ENCODE data around the gene ATP2A2. TPM values are rescaled to one million over a fixed set of nuclear protein-coding genes. Genes with fewer than 3 reads are reported as not detected.

ATP2A2 gene
- total RNA-seq, 6 experiments from 2014 or later = 95.6 to 155 (median 113) TPM

DNA sequence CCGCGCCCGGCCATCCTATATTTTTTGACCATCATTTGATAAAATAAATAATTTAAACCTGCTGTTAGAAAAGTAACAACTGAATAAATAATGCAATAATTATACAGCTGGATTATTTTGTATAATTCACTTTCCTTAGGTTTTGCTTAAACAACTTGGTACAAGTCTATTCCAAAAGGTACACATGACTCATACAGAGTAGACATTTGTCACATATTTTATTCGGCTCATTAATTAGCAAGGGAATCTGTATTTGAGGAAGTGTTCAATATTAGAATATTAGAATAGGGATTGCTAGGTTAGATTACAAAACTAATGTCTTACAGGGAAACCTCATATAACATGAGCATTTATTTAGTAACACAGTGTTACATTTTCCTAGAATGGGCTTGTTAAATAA, 48.7 kb downstream of the ATP2A2 start:
- TF ChIP-seq, protein P1, sequence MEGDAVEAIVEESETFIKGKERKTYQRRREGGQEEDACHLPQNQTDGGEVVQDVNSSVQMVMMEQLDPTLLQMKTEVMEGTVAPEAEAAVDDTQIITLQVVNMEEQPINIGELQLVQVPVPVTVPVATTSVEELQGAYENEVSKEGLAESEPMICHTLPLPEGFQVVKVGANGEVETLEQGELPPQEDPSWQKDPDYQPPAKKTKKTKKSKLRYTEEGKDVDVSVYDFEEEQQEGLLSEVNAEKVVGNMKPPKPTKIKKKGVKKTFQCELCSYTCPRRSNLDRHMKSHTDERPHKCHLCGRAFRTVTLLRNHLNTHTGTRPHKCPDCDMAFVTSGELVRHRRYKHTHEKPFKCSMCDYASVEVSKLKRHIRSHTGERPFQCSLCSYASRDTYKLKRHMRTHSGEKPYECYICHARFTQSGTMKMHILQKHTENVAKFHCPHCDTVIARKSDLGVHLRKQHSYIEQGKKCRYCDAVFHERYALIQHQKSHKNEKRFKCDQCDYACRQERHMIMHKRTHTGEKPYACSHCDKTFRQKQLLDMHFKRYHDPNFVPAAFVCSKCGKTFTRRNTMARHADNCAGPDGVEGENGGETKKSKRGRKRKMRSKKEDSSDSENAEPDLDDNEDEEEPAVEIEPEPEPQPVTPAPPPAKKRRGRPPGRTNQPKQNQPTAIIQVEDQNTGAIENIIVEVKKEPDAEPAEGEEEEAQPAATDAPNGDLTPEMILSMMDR (IDR thresholded peaks at IDR 0.05) = no peak
- TF ChIP-seq POLR2A (IDR thresholded peaks at IDR 0.05) = no peak
- H3K9me3 ChIP-seq = no peaks in the 10 kb centered on the region
- ATAC-seq (no peak), DNase-seq (no peak)
- H3K27me3 ChIP-seq = no peaks in the 10 kb centered on the region
- 92% methylated on average over 4 of the region's 4 CpGs for WGBS (ENCODE audit: insufficient coverage, low coverage, low lambda C conversion rate, missing lambda C conversion rate)
- H3K4me1 ChIP-seq = peaks cover 0 to 5% (median 0%) of the 10 kb centered on the region in 4 donors
- no peak overlapping the region for H3K27ac ChIP-seq
- H3K36me3 ChIP-seq = peaks cover 26 to 99% (median 55%) of the 10 kb centered on the region in 4 donors
- intact Hi-C loops (cut with DNase I) = no loop called here
- H3K4me3 ChIP-seq = no peak overlapping the region

DNA sequence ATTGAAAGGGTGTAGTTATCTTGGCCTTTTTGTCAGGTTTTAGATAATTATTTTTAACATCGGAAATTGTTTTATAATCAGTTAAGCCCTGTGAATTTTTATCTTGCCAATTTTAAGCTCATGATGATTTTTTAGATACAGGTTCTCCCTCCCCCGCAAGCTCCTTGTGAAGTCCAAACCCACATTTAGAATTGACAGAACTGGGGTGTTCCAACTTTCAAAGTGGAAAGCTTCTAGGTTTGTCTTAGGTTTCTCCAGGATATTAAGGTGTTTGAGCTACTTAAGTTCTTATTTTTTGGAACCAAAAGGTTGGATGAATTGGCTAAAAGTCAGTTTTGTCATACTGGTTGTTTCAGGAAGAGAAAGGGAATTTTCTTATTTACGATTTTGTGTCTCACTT, 49.1 kb downstream of the ATP2A2 start:
- WGBS (ENCODE audit: insufficient coverage, low coverage, low lambda C conversion rate, missing lambda C conversion rate) = 43% methylated on average over 2 of the region's 3 CpGs
- intact Hi-C loops (cut with DNase I) = no loop called here
- H3K9me3 ChIP-seq = no peaks in the 10 kb centered on the region
- TF ChIP-seq, protein P1 (IDR thresholded peaks at IDR 0.05) = no peak
- TF ChIP-seq POLR2A (IDR thresholded peaks at IDR 0.05) = no peak
- H3K27me3 ChIP-seq = no peaks in the 10 kb centered on the region
- DNase-seq = no peak
- H3K27ac ChIP-seq = no peak overlapping the region
- H3K4me1 ChIP-seq = peaks cover 0 to 5% (median 0%) of the 10 kb centered on the region in 4 donors
- H3K4me3 ChIP-seq = no peak overlapping the region
- no peak for ATAC-seq
- H3K36me3 ChIP-seq = peaks cover 26 to 99% (median 57%) of the 10 kb centered on the region in 4 donors

DNA sequence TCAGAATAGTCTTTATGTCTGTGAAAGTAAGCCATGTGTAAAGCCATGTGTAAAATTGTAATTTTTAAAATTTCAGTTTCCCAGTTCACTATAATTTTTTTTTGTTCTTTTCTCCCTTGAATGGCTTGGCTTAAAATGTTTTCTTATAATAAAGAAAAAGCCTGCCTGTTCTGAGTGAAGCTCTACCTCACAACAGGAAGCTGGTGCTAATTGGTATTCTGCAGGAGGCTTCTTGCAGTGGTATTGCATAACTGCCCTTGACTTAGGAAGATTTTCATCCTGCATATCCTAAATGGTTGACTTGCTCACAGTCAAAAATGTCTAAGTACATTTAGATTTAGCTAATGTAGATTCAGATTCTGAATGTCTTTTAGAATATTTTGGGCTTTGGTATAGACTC, 49.5 kb downstream of the ATP2A2 start:
- no peak overlapping the region for H3K27ac ChIP-seq

DNA sequence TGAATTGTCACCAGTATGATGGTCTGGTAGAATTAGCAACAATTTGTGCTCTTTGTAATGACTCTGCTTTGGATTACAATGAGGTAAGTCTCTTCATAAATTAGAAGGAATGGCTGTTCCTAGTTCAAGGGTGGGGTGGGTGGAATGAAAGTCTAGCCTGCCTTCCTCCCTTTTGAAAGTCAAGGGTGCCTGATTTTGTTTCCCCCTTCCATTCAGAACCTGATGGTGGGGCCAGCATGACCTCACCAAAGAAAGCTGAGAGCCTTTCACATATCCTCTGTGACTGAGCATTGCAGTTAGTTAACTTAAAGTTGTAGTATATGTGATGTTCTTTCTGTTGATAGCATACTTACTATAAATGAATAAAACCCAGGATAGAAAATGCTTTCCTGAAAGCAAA, 52.2 kb downstream of the ATP2A2 start:
- peaks cover 0 to 5% (median 0%) of the 10 kb centered on the region in 4 donors for H3K4me1 ChIP-seq
- no peak overlapping the region for H3K27ac ChIP-seq
- no peak for ATAC-seq
- TF ChIP-seq, protein P1 (IDR thresholded peaks at IDR 0.05) = no peak
- TF ChIP-seq POLR2A (IDR thresholded peaks at IDR 0.05) = no peak
- DNase-seq = no peak
- H3K36me3 ChIP-seq = peaks cover 29 to 99% (median 61%) of the 10 kb centered on the region in 4 donors
- no peaks in the 10 kb centered on the region for H3K27me3 ChIP-seq
- intact Hi-C loops (cut with DNase I) = no loop called here
- no peak overlapping the region for H3K4me3 ChIP-seq
- H3K9me3 ChIP-seq = no peaks in the 10 kb centered on the region

More for the DNA sequence above, 49.5 kb downstream of the ATP2A2 start:
- no peak for DNase-seq
- no peak overlapping the region for H3K4me3 ChIP-seq
- peaks cover 26 to 99% (median 58%) of the 10 kb centered on the region in 4 donors for H3K36me3 ChIP-seq
- ATAC-seq = peak in 1 of 4 donors; percentile 12
- H3K4me1 ChIP-seq = peaks cover 0 to 5% (median 0%) of the 10 kb centered on the region in 4 donors
- H3K27me3 ChIP-seq = no peaks in the 10 kb centered on the region
- no peak for TF ChIP-seq POLR2A (IDR thresholded peaks at IDR 0.05)
- TF ChIP-seq, protein P1 (IDR thresholded peaks at IDR 0.05) = no peak
- no peaks in the 10 kb centered on the region for H3K9me3 ChIP-seq
- intact Hi-C loops (cut with DNase I) = no loop called here

- ATAC-seq = peak in 3 of 4 donors; percentile 3 to 29 (median 6)
- DNase-seq = no peak
- Histone ChIP-seq H3K27ac (no peak overlapping the region), H3K27me3 (no peaks in the 10 kb centered on the region), H3K36me3 (peaks cover 41 to 100% (median 66%) of the 10 kb centered on the region in 4 donors), H3K4me1 (peaks cover 0 to 5% (median 0%) of the 10 kb centered on the region in 4 donors), H3K9me3 (no peaks in the 10 kb centered on the region), H3K4me3 (no peak overlapping the region)
- WGBS (ENCODE audit: insufficient coverage, low coverage, low lambda C conversion rate, missing lambda C conversion rate) = 59% methylated on average over 3 of the region's 4 CpGs
- intact Hi-C loops (cut with DNase I) = no loop called here
- TF ChIP-seq, protein P1 (IDR thresholded peaks at IDR 0.05) = no peak
- TF ChIP-seq POLR2A (IDR thresholded peaks at IDR 0.05) = no peak
Observed at GRCh38 chr12:110335481-110336045, 54.5 kb downstream of the ATP2A2 start.

Data from right lobe of liver (tissue), 6 donors.